GM21529 (cell line): ENCODE data around the gene ETV5.

Experiments
- ATAC-seq: cut with Tn5 transposase; IDR thresholded peaks from one replicate; pipeline ENCODE4 v1.9.1; 2021; ENCODE audit not compliant: unreplicated experiment

Gene ETV5

GRCh38 chr3:186108941-186109865 lies at the start of gene ETV5:
Gene ETV5, minus strand, starts transcription at chr3:186109089. Its CDS starts 3,221 bp downstream, at chr3:186105868.
- peak; percentile 92 for ATAC-seq

DNA sequence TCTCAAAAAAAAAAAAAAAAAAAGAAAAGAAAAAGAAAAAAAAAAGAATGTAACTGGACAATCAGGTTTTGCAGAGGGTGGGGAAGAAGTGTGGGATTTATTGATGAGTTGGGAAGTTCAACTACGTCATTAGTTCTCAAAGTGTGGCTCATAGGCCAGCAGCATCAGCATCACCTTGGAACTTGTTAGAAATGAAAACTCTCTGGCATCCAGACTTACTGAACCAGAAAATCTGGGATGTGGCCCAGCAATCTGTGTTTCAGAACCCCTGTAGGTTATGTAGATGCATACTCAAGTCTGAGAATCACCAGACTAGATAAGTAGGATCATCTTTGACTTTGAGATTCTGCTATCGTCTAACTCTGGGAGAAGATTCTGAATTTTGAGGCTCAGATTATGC lies 45.8 kb upstream of the ETV5 start:
- ATAC-seq: no peak

GRCh38 chr3:186152889-186153292 lies 44.0 kb upstream of the ETV5 start:
- peak; percentile 92 for ATAC-seq

DNA sequence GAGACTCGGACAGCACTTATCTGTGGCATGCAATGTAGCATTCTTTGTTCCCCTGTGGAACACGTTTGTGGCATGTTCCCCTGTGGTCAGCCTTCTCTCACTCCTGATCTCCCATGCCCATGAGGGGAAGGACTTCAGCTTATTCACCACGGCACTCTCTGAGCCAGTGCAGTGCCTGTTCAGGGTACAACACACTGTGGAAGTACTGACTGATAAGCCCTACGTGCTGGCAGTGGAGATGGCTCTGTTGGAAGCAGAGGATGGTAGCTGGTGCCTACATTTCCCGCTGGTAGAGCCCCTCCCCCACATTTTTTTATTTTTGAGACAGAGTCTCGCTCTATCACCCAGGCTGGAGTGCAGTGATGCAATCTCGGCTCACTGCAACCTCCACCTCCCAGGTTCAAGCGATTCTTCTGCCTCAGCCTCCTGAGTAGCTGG lies 43.5 kb upstream of the ETV5 start:
- peak; percentile 18 for ATAC-seq

GRCh38 chr3:186151077-186151971 lies 42.4 kb upstream of the ETV5 start:
- ATAC-seq: no peak

GRCh38 chr3:186150041-186150830 lies 41.3 kb upstream of the ETV5 start:
- no peak for ATAC-seq

- ATAC-seq: no peak
Observed at GRCh38 chr3:186149319-186149960, 40.6 kb upstream of the ETV5 start.

GRCh38 chr3:186144257-186144656 lies 35.4 kb upstream of the ETV5 start:
- ATAC-seq: no peak

DNA sequence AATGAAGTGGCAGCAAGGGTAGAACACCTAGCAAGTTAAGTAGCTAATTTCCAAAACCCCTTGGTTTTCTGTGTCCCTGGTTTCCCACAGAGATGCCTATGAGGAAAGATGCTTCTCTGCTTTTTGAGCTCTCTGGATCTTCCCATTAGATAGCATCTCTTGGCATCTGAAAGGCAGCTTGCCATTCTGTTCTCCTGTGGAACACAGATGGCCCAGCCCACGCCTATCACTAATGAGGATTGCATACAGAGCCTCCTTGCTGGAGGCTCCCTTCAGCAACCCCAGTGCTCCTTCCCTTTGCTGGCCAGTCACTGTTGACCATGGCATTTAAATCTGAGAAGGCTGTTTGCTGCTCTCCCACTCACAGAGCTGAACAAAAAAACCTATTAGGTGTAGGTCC lies 34.4 kb upstream of the ETV5 start:
- ATAC-seq: no peak

DNA sequence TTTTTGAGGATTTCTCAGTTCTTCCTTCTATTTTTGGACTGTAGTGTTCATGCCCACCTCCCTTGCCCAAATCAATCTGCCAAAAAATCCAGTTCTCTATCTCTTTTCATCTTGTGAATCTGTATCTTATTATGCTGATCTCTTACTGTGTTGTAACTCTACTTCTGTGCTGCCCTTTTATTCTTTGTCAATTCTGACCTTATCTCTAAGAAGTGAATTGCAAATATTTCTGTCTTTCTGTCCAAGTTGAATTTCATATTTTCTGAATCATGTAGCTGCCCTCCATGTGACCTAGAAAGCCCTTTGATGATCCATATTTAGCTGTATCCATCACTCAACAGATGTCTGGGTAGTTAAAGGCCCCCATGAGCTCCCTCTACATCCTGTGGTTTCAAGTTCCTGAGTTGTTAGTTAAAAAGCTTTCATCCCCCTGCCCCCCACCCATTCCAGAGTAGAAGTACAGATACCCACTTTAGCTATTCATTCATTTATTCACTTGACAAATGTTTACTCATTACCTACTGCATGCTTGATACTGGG lies 33.6 kb upstream of the ETV5 start:
- no peak for ATAC-seq

DNA sequence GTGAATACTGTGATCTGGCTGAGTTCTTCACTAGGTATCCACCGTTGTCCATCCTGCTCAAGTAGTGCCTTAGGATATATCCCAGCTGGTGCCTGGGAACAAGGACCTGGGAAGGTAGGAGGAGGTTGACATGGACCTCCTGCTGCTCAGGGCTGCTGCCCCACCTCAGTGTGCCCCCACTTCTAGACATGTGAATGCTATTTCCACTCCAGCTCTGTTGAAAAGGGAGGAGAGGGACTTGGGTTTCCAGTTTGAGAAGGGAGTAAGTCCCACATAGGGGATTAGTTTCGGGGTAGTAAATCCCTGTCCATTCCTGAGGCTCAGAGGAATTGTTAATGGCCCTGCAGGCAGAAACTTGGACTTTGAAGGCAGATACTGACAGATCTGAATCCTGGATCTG lies 32.9 kb upstream of the ETV5 start:
- ATAC-seq: no peak

DNA sequence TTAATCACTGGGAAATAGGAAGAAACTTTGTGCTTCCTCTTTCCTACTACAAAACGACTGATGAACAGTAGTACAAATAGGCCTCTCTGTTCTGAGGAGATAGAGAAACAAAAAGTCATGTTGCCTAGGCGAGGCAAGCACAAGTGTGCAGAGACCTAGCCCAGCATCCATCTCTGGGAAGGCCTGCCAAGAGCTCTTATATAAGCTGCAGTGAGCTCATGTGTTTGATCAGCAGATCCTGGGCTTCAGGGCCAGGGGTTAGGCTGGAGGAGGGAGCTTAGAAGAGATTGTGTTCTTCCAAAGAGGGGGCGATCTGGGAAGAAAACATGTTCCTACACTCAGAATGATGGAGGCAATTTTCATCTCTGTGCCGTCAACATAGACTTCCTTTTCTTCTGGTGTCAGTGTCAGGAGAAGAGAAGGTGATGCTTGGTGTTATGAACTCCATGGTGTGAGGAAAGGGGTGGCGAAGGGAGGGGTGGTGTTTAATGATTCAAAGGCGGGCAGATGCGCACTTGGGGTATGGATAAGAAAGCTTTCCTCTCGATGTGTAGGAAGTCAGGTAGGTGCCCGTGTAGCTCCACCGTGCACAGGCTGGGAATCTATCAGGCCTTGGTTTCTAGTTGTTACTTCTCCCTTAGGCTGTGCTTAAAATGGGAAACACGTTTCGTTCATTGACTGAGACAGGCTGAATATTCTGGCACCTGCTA lies 29.5 kb upstream of the ETV5 start:
- no peak for ATAC-seq

DNA sequence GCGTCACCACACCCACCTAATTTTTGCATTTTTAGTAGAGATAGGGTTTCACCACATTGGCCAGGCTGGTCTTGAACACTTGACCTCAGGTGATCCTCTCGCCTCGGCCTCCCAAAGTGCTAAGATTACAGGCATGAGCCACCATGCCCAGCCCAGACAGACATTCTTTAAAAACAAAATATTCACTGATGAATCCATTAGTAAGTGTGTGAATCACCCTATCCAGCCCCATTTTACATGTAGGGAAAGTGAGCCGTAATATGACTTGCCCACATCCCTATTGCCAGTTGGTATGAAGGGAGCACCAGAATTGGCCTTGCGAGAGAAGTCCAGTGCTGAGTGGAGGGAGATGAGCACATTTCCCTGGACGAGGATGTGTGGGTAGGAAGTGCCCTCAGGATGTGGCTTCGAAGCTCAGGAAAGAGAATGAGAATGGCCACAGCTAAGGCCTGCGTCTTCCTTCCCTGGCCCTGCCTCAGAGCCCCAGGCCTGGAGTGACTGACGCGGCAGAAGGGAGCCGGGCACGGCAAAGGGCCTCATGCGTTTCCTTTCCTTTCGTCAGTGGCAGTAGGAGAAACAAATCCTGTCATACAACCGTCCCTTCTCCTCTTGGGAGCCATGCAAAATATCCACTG lies 28.3 kb upstream of the ETV5 start:
- ATAC-seq: no peak

DNA sequence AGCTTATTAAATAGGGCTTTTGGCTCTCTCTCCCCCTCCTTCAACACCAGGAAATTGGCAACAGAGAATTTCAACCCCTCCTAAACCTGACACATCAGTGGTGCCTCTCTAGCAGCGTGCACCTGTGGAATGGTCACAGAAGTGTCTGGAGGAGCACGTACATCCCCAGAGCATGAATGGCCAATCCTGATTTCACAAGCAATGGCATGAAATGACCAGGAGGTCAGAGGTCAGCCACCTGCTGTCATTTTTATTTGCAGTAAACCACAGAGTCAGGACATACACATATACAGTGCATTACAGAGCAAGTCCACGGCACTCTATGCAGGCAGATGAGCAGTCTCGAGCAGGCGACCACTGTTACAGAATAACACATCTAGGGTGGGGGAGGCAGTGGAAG lies 25.1 kb upstream of the ETV5 start:
- no peak for ATAC-seq

DNA sequence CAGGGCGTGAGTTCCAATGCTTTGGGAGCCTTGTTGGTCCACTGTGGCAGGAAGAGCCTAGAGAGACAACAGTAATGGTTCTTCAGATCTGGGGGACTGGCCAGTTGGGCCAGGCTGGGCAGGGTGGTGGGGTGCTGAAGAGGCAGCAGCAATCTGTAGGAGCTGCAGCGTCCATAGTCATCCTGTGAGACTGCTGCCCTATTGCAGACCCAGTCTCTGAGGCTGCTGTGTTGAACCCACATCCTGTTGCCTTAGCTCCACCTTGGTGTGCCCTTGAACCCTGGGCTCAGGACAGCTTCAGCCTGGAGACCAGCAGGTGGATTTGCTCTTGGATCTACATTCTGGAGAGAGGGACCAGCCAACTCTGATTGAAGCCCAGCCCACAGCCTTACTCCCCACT lies 23.6 kb upstream of the ETV5 start:
- no peak for ATAC-seq

DNA sequence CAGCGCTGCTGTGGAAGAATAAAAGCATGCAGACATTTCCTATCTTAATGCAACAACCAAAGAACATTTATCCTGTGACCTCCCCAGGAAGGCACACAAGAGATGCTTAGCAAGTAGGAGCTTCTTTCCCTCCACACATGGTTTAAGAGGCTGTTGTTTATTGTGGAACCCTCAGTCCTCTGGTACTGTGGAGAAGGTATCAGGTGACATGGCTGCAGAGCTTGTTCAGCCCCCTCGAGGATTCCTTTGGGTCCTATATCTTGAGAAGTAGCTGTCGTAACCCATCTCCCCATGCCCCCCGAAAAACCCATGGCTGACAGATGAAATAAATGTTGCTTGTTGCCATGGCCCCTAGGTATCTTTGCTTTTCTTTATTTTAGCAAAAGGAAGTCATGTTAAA lies 20.3 kb upstream of the ETV5 start:
- ATAC-seq: no peak

GRCh38 chr3:186128158-186128557 lies 19.3 kb upstream of the ETV5 start:
- ATAC-seq: no peak

DNA sequence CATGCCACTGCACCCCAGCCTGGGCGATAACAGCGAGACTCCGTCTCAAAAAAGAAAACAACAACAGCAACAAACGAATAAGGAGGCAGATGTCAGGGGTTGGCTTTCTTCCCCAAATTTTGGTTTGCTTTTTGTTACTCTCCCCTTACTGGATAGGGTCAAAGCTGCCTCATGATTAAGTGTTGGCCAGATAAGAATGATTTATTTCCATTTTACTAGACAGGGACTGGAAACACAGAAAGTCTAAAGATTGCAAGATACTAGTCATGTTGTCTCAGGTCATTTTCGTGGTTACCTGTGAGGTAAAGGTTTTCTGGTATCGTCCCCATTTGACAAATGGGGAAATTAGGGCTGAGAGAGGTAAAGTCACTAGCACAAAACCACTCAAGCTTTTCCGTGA lies 18.6 kb upstream of the ETV5 start:
- ATAC-seq: no peak

DNA sequence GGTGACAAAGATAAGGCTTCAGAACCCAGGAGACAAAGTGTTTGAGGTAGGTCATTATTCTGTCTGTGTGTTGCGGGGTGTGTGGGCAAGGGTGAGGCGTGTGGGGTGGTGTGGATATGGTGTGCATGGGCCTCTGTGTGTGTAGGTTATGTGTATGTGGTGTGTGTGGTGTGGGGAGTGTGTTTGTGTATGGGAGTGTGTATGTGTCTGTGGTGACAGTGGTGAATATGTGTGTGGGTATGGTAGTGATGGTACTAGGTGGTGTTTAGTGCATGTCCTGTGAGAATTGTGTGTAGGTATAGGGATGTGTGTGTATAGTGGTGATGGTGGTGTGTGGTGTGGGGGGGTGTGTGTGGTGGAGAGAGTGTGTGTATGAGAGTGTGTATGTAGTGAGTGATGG lies 16.2 kb upstream of the ETV5 start:
- ATAC-seq: no peak
